ENCODE results near the gene DPYD.

The DPYD gene

DNA sequence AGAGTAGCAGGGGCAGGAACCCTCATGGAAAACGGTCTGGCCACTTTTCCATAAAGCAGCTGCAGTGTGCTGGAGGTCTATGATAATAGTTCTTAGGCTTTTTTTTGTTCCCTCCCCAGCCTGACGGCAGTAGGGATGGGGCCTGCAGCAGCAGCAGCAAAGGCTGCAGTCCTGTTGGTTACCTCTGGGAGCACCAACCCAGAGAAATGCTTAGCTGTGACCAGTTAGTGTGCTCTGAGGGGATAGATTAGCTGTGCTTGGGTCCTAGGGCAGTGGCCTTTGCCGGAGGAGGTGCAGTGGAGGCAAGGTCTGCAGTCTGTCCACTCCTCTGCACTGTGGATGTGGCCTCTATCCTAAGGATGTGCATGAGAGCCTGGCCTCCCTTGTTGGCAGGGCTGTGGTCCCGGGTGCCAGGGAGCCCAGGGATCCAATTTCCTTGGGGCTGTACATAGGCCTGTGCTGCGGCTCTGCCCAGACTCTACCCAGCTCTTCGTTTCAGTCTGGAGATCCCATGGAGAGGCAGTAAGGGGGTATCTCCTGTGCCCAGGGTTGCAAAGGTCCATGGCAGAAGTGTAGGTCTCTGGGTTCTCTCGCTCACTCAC lies 876.6 kb downstream of the DPYD start:
- no peak for DNase-seq (ENCODE audit: low read depth in 2 of 2)

DNA sequence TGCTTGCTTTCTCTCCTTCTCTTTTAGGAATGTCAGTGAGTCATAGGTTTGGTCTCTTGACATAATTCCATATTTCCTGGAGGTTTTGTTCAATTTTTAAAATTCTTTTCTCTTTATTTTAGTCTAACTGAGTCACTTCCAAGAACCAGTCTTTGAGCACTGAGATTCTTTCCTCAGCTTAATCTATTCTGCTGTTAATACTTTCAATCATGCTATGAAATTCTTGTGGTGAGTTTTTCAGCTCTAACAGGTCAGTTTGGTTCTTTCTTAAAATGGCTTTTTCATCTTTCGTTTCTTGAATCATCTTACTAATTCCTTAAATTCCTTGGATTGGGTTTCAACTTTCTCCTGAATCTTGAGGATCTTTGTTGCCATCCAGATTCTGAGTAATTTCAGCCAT lies 878.3 kb downstream of the DPYD start:
- DNase-seq (ENCODE audit: low read depth in 2 of 2): no peak

DNA sequence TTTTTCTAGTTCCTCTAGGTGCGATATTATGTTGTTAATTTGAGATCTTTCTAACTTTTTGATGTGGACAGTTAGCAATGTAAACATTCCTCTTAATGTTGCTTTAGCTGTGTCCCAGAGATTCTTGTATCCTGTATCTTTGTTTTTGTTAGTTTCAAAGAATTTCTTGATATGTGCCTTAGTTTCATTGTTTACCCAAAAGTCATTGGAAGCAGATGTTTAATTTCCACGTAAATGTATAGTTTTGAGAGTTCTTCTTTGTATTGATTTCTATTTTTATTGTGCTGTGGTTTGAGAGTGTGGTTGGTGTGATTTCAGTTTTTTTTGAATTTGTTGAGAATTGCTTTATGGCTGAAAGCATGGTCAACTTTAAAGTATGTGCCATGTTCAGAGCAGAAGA lies 879.8 kb downstream of the DPYD start:
- no peak for DNase-seq (ENCODE audit: low read depth in 2 of 2)

DNA sequence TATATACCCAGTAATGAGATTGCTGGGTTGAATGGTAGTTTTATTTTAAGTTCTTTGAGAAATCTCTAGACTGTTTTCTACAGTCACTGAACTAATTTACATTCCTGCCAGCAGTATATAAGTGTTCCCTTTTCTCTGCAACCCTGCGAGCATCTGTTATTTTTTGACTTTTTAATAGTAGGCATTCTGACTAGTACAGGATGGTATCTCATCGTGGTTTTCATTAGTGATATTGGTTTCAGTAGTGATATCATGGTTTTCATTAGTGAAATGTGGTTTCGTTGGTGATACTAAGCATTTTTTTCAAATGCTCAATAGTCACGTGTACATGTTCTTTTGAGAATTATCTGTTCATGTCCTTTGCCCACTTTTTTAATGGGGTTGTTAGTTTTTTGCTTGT lies 882.4 kb downstream of the DPYD start:
- DNase-seq (ENCODE audit: low read depth in 2 of 2): no peak

DNA sequence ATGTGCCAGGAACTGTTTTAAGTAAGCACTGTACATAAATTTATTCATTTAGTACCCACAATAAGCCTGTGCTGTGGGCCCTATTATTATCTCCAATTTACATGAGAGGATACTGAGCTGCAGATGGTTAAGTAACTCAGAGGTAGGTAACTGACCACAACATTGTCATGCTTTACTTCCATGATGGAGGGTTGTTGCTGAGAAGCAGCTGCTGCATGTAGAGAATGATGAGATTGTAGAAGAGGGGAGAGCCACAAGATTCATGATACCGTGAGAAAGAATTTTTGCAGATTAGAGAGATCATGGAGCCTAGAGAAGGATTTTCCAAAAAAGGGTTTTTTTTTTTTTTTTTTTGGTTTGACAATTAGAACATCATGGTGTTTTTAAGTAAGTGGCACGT lies 886.2 kb downstream of the DPYD start:
- DNase-seq (ENCODE audit: low read depth in 2 of 2): no peak

GRCh38 chr1:97033949-97034348 lies 886.9 kb downstream of the DPYD start:
- DNase-seq (ENCODE audit: low read depth in 2 of 2): no peak
